HG03354 (cell line): Measurements from ENCODE around the gene ITGAE.
A peak's percentile ranks its signal among the peaks of the same experiment; 100 is the strongest.
"Not testable (repeated sequence)": the region's sequence is repeated elsewhere in the genome, so short reads cannot be mapped to it uniquely, and the experiment has no call there.

Experiments used
- ATAC-seq: cut with Tn5 transposase; IDR thresholded peaks from one replicate; pipeline ENCODE4 v1.9.1; 2021; ENCODE audit warnings: mild to moderate bottlenecking; ENCODE audit not compliant: unreplicated experiment, poor library complexity, severe bottlenecking

Gene ITGAE, protein sequence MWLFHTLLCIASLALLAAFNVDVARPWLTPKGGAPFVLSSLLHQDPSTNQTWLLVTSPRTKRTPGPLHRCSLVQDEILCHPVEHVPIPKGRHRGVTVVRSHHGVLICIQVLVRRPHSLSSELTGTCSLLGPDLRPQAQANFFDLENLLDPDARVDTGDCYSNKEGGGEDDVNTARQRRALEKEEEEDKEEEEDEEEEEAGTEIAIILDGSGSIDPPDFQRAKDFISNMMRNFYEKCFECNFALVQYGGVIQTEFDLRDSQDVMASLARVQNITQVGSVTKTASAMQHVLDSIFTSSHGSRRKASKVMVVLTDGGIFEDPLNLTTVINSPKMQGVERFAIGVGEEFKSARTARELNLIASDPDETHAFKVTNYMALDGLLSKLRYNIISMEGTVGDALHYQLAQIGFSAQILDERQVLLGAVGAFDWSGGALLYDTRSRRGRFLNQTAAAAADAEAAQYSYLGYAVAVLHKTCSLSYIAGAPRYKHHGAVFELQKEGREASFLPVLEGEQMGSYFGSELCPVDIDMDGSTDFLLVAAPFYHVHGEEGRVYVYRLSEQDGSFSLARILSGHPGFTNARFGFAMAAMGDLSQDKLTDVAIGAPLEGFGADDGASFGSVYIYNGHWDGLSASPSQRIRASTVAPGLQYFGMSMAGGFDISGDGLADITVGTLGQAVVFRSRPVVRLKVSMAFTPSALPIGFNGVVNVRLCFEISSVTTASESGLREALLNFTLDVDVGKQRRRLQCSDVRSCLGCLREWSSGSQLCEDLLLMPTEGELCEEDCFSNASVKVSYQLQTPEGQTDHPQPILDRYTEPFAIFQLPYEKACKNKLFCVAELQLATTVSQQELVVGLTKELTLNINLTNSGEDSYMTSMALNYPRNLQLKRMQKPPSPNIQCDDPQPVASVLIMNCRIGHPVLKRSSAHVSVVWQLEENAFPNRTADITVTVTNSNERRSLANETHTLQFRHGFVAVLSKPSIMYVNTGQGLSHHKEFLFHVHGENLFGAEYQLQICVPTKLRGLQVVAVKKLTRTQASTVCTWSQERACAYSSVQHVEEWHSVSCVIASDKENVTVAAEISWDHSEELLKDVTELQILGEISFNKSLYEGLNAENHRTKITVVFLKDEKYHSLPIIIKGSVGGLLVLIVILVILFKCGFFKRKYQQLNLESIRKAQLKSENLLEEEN

GRCh38 chr17:3800362-3801271 is at the start of gene ITGAE:
Gene ITGAE, minus strand, starts transcription at chr17:3801188. Its CDS starts 44 bp downstream, at chr17:3801144.
- ATAC-seq: no peak

DNA sequence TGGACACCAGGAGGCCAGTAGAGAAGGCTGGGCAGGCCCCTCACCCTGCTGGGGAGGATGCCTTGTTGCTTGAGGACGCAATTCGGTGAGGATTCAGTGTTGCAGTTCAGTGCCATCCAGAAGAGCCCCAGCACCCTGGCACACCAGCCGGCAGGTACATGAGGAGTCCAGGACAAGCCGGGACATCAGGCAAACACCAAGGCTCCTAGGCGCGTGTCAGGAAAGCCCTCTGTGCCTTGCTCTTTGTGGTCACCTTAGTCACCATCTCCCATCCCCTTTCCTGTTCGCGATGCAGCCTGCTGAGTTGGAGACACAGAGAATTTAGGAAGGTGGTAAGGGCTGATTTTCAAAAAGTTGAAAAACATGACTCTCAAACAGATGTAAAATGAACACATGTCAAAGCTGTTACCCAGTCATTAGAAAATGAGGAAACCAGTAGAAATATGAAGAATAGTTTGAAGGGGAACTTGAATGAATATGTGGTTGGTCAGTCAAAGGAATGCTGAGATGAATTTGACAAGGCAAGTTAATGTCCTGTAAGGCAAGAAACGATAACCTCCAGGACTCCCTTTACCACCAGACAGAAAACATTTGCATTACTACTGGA is 47.3 kb upstream of the ITGAE start:
- no peak for ATAC-seq

- no peak for ATAC-seq
Measured at GRCh38 chr17:3847165-3847670, 46.2 kb upstream of the ITGAE start.

- ATAC-seq: no peak
Measured at GRCh38 chr17:3846437-3847164, 45.6 kb upstream of the ITGAE start.

- ATAC-seq: peak; percentile 94
Measured at GRCh38 chr17:3845621-3846436, 44.8 kb upstream of the ITGAE start, which contains the start of gene NCBP3. Gene NCBP3, minus strand, starts transcription at chr17:3846246. Its CDS starts 23 bp downstream, at chr17:3846223.

DNA sequence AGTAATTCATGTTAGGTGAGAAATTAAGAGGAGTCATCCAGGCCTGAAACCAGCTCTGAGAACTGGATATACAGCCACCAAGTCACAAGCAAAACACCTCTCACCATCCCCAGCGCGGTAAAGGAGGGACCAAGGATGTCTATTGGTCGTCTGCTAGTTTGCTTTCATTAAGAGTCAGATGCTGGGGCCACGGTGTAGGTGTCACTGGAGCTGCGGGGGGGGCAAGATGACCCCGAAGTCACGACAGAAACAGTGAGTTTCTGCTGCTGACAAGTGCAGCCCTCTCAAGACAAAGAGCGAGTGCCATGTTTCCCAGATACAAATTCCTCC is 44.3 kb upstream of the ITGAE start:
- ATAC-seq: peak; percentile 28

DNA sequence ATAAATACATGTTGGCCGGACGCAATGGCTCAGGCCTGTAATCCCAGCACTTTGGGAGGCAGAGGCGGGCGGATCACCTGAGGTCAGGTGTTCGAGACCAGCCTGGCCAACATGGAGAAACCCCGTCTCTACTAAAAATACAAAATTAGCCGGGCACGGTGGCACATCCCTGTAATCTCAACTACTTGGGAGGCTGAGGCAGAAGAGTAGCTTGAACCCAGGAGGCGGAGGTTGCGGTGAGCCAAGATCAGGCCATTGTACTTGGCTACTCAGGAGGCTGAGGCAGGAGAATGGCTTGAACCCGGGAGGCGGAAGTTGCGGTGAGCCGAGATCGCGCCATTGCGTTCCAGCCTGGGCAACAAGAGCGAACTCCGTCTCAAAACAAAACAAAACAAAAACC is 43.6 kb upstream of the ITGAE start:
- not testable (repeated sequence) for ATAC-seq

DNA sequence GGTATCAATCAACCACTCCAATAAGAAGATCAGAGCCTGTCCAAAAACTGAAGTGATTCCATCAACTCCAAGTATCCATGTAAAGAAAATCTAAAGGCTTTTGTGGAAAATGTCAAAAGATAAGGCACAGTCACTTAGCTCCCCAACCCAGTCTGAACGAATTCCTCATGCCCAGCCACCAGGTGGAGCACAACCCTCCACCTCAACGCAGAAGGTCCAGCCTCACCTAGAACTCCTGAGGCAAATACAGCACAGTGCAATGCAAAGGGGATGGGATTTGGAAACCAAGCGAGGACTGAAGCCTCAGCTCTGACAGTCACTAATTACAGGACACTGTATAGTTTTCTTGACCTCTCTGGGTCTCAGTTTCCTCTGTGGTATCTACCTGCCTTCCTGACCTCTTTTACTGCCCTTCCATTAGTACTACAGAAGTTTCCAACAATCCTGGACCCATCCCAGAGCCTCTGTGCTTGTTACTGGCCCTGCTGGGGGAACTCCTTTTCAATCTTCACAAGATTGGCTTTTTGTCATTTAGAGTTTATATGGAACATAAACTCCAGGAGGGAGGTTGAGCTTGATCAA is 43.0 kb upstream of the ITGAE start:
- no peak for ATAC-seq

- no peak for ATAC-seq
Measured at GRCh38 chr17:3838206-3838605, 37.2 kb upstream of the ITGAE start.

DNA sequence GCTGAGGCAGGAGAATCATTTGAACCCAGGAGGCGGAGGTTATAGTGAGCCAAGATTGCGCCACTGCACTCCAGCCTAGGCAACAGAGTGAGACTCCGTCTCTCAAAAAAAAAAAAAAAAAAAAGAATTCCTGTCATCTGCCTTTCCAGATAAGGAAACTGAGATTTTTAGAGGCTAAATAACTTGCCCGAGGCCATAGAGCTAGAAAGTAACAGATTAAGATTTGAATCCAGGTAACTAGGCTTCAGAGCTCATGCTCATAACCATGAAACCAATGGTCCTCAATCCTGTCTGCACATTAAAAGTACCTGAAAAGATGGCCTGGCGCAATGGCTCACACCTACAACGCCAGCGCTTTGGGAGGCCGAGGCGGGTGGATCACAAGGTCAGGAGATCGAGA is 35.6 kb upstream of the ITGAE start:
- no peak for ATAC-seq

DNA sequence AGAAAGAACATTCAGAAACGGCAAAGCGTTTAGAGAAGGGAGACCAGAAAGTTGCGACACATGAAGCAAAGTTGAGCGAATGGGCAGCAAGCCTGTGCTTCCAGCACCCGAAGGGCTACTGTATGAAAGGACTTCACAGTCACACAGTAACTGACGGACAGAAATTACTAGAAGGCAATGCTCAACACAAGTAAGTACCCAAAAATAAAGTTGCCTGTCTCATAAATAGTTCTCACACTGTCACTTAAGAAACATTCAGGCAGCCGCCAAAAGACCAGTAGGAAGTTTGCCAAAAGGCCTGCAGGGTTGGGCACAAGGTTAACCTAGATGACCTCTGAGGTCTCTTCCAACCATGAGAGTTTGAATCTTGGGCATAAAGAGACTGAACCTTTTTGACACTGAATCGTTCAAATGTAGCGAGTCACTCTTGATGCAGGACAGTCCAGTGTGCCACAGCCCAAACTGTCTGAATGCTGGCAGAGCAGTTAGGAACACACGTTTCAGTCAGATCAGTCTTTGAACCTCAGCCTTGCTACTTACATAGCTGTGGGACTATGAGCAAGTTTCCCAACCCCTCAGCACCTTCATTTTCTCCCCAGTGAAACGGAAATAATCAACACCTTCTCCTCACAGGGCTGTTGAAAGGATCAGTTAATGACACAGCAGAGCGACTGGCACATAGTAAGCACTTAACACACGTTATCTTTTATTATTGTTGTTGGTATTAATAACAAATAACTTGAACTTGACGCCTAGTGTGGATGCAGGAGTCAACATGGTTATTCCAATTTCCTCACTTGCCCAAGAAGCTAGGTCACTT is 34.6 kb upstream of the ITGAE start:
- ATAC-seq: no peak

GRCh38 chr17:3834811-3835210 is 33.8 kb upstream of the ITGAE start:
- ATAC-seq: no peak

DNA sequence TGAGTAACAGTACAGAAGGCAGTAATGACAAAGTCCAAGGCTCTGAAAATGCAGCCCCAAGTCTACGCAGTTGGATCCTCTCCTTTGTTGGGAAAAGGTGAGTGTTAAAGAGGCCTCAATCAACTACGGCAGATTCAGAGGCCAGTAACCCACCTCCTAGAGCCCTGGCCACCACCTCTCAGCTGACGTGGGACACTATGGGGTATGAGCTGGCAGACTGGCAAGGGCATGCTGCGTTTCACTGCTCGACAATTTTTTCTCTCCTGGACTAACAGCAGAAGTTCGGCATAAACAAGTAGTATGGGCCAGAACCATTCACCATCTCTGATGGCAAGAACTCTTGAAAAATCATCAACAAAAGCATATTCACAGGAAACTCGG is 27.9 kb upstream of the ITGAE start:
- ATAC-seq: no peak

DNA sequence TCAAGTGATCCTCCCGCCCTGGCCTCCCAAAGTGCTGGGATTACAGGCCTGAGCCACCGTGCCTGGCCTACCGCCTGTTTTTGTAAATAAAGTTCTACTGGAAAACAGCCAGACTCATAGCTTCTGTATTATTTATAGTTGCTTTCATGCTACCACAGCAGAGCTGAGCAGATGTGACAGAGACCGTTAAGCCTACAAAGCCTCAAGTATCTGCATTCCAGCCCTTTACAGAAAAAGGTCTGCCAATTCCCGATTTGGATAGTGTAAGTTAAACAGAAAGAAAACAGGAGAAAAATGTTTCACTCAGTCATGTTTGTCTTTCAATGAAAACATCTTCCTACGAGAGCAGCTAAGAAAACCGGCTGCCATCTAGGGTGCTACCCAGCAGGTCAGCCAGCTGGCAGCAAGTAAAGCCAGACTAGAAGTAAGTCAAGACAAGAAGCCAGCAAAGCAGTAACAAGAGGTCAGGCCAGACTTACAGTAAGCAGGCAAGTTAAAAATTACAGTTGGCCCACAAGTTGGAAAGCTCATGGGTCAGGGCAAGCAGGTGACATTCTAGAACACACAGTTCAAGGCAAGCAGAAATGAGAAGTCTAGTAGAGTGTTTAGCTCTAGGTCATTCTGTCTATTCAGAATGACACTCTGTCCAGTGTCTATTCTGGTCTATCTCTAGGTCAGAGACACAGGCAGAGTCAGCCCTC is 27.3 kb upstream of the ITGAE start:
- no peak for ATAC-seq

DNA sequence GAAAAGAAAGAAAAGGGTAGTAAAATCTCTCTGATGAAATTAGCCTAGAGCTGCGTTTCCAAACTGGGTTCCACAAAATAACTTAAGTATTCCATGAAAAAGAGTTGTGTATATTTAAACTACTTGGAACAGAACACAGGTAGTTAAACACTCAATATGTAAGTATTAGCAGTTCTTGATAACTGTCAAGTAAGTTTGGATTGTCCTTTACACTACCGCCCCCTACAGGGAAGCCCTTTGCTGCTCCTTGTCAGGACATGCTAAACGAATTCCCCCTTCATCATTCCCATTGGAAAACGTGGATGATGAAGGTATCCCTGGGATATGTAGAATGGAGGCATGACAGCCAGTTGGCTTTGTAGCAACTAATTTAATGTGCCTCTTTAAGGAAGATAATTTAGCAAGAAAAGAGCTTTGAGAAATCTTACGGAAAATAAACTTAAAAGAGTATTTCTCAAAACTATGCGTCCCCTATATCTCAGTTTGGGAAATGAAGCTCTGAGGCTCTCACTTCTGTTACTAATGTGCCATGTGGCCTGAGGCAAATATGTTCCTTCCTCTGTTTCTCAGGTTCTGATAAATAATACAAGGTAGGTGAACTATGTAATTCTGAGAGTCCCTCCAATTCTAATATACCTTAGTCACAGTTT is 26.3 kb upstream of the ITGAE start:
- ATAC-seq: no peak
